ENCODE data around the gene RTN4RL1.

GRCh38 chr17:2074919-2075318, 49.8 kb upstream of the RTN4RL1 start:
- TF ChIP-seq CTCF (IDR thresholded peaks at IDR 0.05) (no peak), POLR2A (IDR thresholded peaks at IDR 0.05) (no peak)
